WTC11 (cell line): ENCODE data around the gene PCED1A. TPM values are rescaled to one million over a fixed set of nuclear protein-coding genes. Genes with fewer than 3 reads are reported as not detected.

Experiments
- ATAC-seq: fragments of 200-7000 bp; cut with Tn5 transposase; 2 replicates; pipeline ENCODE4 v1.10.0; 2021; ENCODE audit warnings: mild to moderate bottlenecking, moderate library complexity
- CTCF ChIA-PET: fragments of 300-600 bp; sonication (Branson Sonifier 250); formaldehyde crosslinking; loops from one replicate; lab custom pipeline; 2021; ENCODE audit warnings: antibody characterized with exemption; lab: Charles Lee
- POLR2A ChIA-PET: fragments of 350-600 bp; sonication (Branson Sonifier 250); formaldehyde crosslinking; loops from one replicate; lab custom pipeline; 2021; ENCODE audit warnings: antibody characterized with exemption; lab: Charles Lee
- DNase-seq: peaks from one replicate; pipeline ENCODE4 v3.0.0; 2021; ENCODE audit warnings: low spot score
- H3K27ac Mint-ChIP-seq: 2 replicates; pipeline ENCODE4 v1.8.0; 2021; ENCODE audit warnings: mixed read lengths
- H3K27me3 Mint-ChIP-seq: 2 replicates; pipeline ENCODE4 v1.8.0; 2021; ENCODE audit warnings: low read depth, mild to moderate bottlenecking, moderate library complexity, mixed read lengths
- H3K36me3 Mint-ChIP-seq: 2 replicates; pipeline ENCODE4 v1.8.0; 2021; ENCODE audit warnings: mixed read lengths
- H3K4me1 Mint-ChIP-seq: 2 replicates; pipeline ENCODE4 v1.8.0; 2022; ENCODE audit warnings: mixed read lengths
- H3K4me3 Mint-ChIP-seq: 2 replicates; pipeline ENCODE4 v1.8.0; 2021; ENCODE audit warnings: mild to moderate bottlenecking, moderate library complexity, mixed read lengths
- H3K9me3 Mint-ChIP-seq: 2 replicates; pipeline ENCODE4 v1.8.0; 2021; ENCODE audit warnings: mixed read lengths
- AFF4 ChIP-seq: sonication (generic); formaldehyde crosslinking; IDR thresholded peaks from 2 replicates; pipeline ENCODE4 v1.8.1; 2023; ENCODE audit warnings: mild to moderate bottlenecking, missing genetic modification reagents, borderline replicate concordance
- AR ChIP-seq: fragments of 250-450 bp; sonication (Bioruptor Pico); IDR thresholded peaks from 2 replicates; pipeline ENCODE4 v1.9.0; 2021; ENCODE audit warnings: mild to moderate bottlenecking
- ATF1 ChIP-seq: sonication (generic); formaldehyde crosslinking; IDR thresholded peaks from 2 replicates; pipeline ENCODE4 v1.8.1; 2023; ENCODE audit warnings: mild to moderate bottlenecking, moderate library complexity, missing genetic modification reagents
- ATF2 ChIP-seq: sonication (generic); formaldehyde crosslinking; IDR thresholded peaks from 2 replicates; pipeline ENCODE4 v1.8.1; 2022; ENCODE audit warnings: low read depth, missing genetic modification reagents, borderline replicate concordance
- CBFB ChIP-seq: sonication (generic); formaldehyde crosslinking; IDR thresholded peaks from 2 replicates; pipeline ENCODE4 v1.8.1; 2022; ENCODE audit warnings: mild to moderate bottlenecking, low read depth, missing genetic modification reagents
- CREB1 ChIP-seq: sonication (generic); formaldehyde crosslinking; IDR thresholded peaks from 2 replicates; pipeline ENCODE4 v1.8.0; 2023; ENCODE audit warnings: mild to moderate bottlenecking, missing genetic modification reagents
- GABPB1 ChIP-seq: sonication (generic); formaldehyde crosslinking; IDR thresholded peaks from 2 replicates; pipeline ENCODE4 v1.8.1; 2023; ENCODE audit warnings: mild to moderate bottlenecking, missing genetic modification reagents
- JAZF1 ChIP-seq: fragments of 250-450 bp; sonication (Bioruptor Pico); IDR thresholded peaks from 2 replicates; pipeline ENCODE4 v1.9.0; 2021; ENCODE audit warnings: moderate library complexity, mild to moderate bottlenecking, inconsistent platforms
- MLX ChIP-seq: sonication (generic); formaldehyde crosslinking; IDR thresholded peaks from 2 replicates; pipeline ENCODE4 v1.8.1; 2023; ENCODE audit warnings: mild to moderate bottlenecking, missing genetic modification reagents, moderate library complexity
- MYBL2 ChIP-seq: sonication (generic); formaldehyde crosslinking; IDR thresholded peaks from 2 replicates; pipeline ENCODE4 v1.8.1; 2023; ENCODE audit warnings: mild to moderate bottlenecking, moderate library complexity, missing genetic modification reagents
- NR3C1 ChIP-seq: sonication (generic); formaldehyde crosslinking; conservative IDR thresholded peaks from 2 replicates; pipeline ENCODE4 v1.8.1; 2023; ENCODE audit warnings: low read depth, mild to moderate bottlenecking, missing genetic modification reagents
- PREB ChIP-seq: sonication (generic); formaldehyde crosslinking; IDR thresholded peaks from 2 replicates; pipeline ENCODE4 v1.8.1; 2022; ENCODE audit warnings: mild to moderate bottlenecking, missing genetic modification reagents, moderate library complexity, borderline replicate concordance
- RORB ChIP-seq: fragments of 250-450 bp; sonication (Bioruptor Pico); IDR thresholded peaks from 2 replicates; pipeline ENCODE4 v1.9.0; 2021; ENCODE audit warnings: mild to moderate bottlenecking
- STAT6 ChIP-seq: sonication (generic); formaldehyde crosslinking; conservative IDR thresholded peaks from 2 replicates; pipeline ENCODE4 v1.8.1; 2023; ENCODE audit warnings: mild to moderate bottlenecking, low read depth, missing genetic modification reagents, moderate library complexity
- USF1 ChIP-seq: sonication (generic); formaldehyde crosslinking; IDR thresholded peaks from 2 replicates; pipeline ENCODE4 v1.8.0; 2022; ENCODE audit warnings: mild to moderate bottlenecking, missing genetic modification reagents
- ZNF281 ChIP-seq: sonication (generic); formaldehyde crosslinking; IDR thresholded peaks from 2 replicates; pipeline ENCODE4 v1.8.0; 2023; ENCODE audit warnings: mild to moderate bottlenecking, missing genetic modification reagents
- ZNF423 ChIP-seq: fragments of 250-450 bp; sonication (Bioruptor Pico); IDR thresholded peaks from 2 replicates; pipeline ENCODE4 v2.1.2; 2022; ENCODE audit warnings: mild to moderate bottlenecking, moderate library complexity
- total RNA-seq: library from RNA; stranded (reverse); gene quantifications from 3 replicates; pipeline ENCODE4 v1.2.3, GENCODE V29; 2021

Gene PCED1A
- total RNA-seq, 1 experiment from 2014 or later = 19.7 TPM

GRCh38 chr20:2873010-2873746 is 32.7 kb upstream of the PCED1A start, which contains the start of gene PTPRA (continued):
- 0 out of 2 replicates have a peak, but pooled peaks have one; percentile 5 for TF ChIP-seq GABPB1 (CRISPR knock-in tag)
- TF ChIP-seq AFF4 (CRISPR knock-in tag) = no peak
- TF ChIP-seq MLX (CRISPR knock-in tag) = no peak
- TF ChIP-seq CREB1 (CRISPR knock-in tag) = no peak
- no peak for TF ChIP-seq RORB
- no peak for TF ChIP-seq NR3C1 (CRISPR knock-in tag)
- TF ChIP-seq ATF2 (CRISPR knock-in tag) = no peak
- TF ChIP-seq ZNF423 (CRISPR knock-in tag) = no peak
- TF ChIP-seq CBFB (CRISPR knock-in tag) = no peak
- 0 out of 2 replicates have a peak, but pooled peaks have one; percentile 20 for TF ChIP-seq ZNF281 (CRISPR knock-in tag)
- TF ChIP-seq MYBL2 (CRISPR knock-in tag) = no peak

GRCh38 chr20:2872459-2873009 is 32.1 kb upstream of the PCED1A start:
- Mint-ChIP-seq H3K9me3 (no peaks in the 10 kb centered on the region), H3K4me1 (peaks cover 30% of the 10 kb centered on the region), H3K27ac (peak overlapping the region; percentile 70), H3K27me3 (peaks cover 21% of the 10 kb centered on the region), H3K4me3 (peak overlapping the region; percentile 85), H3K36me3 (peaks cover 5% of the 10 kb centered on the region)
- POLR2A ChIA-PET = interaction anchor here (0.6 to 1.4 kb wide), 2 partner anchors 173 to 261 kb away, joined by 3 read pairs; partner anchors contain the start of gene MRPS26
- DNase-seq (peak; percentile 77), ATAC-seq (peak; percentile 38)
- CTCF ChIA-PET = interaction anchor here (0.7 to 2.6 kb wide), 9 partner anchors 21 to 184 kb away, joined by 3 to 9 read pairs (median 3); no protein-coding TSS in a partner anchor
- TF ChIP-seq AR (CRISPR knock-in tag) (no peak), STAT6 (CRISPR knock-in tag) (0 out of 2 replicates have a peak, but pooled peaks have one; percentile 72), JAZF1 (CRISPR knock-in tag) (no peak), ATF1 (CRISPR knock-in tag) (no peak), USF1 (CRISPR knock-in tag) (no peak), PREB (CRISPR knock-in tag) (no peak; the same call in 1 of the 2 replicates), GABPB1 (CRISPR knock-in tag) (peak; percentile 56; the same call in 1 of the 2 replicates)
